HepG2 (cell line): ENCODE results near the gene PCGF2. TPM values are rescaled to one million over a fixed set of nuclear protein-coding genes. Genes with fewer than 3 reads are reported as not detected.

Source experiments
- AGO2 ChIP-seq: fragments of 200-400 bp; formaldehyde crosslinking; optimal IDR thresholded peaks from 2 replicates; pipeline ENCODE3; 2017; ENCODE audit warnings: mild to moderate bottlenecking, low read depth, low read length, moderate library complexity
- ASH2L ChIP-seq: fragments of 300-600, 200-600 bp; sonication (generic); IDR thresholded peaks from 2 replicates; pipeline ENCODE4 v1.7.0; 2017; ENCODE audit warnings: low read depth, mild to moderate bottlenecking, moderate library complexity, mixed read lengths, low read length; ENCODE audit not compliant: insufficient read length
- ERF ChIP-seq: IDR thresholded peaks from 2 replicates; pipeline ENCODE4 v1.6.1; 2018; ENCODE audit warnings: missing biosample characterization, missing genetic modification reagents
- HOXA9 ChIP-seq: sonication (generic); formaldehyde crosslinking; IDR thresholded peaks from 2 replicates; pipeline ENCODE4 v1.8.1; 2022; ENCODE audit warnings: missing genetic modification reagents, mild to moderate bottlenecking, moderate library complexity, borderline replicate concordance
- MEIS1 ChIP-seq: sonication (generic); formaldehyde crosslinking; IDR thresholded peaks from 2 replicates; pipeline ENCODE4 v1.9.0; 2021; ENCODE audit warnings: mild to moderate bottlenecking, missing genetic modification reagents, moderate library complexity, borderline replicate concordance
- PHF5A ChIP-seq: IDR thresholded peaks from one replicate; pipeline ENCODE4 v1.6.1; 2018; ENCODE audit warnings: low read depth, missing genetic modification reagents; ENCODE audit not compliant: unreplicated experiment
- RAD51 ChIP-seq: fragments of 450-650 bp; IDR thresholded peaks from 2 replicates; pipeline ENCODE4 v1.6.1; 2016; ENCODE audit warnings: borderline replicate concordance
- REPIN1 ChIP-seq: sonication (generic); formaldehyde crosslinking; IDR thresholded peaks from 2 replicates; pipeline ENCODE4 v1.8.0; 2022; ENCODE audit warnings: missing genetic modification reagents, low read depth, mild to moderate bottlenecking, borderline replicate concordance
- SIX4 ChIP-seq: sonication (generic); formaldehyde crosslinking; IDR thresholded peaks from 2 replicates; pipeline ENCODE4 v1.4.0; 2020; ENCODE audit warnings: missing genetic modification reagents
- SRF ChIP-seq: IDR thresholded peaks from 2 replicates; pipeline ENCODE4 v1.6.1; 2011; ENCODE audit warnings: mild to moderate bottlenecking, low read depth, low read length, moderate library complexity
- ZMYM3 ChIP-seq: sonication (generic); formaldehyde crosslinking; IDR thresholded peaks from 2 replicates; pipeline ENCODE4 v1.5.1; 2020; ENCODE audit warnings: mild to moderate bottlenecking, missing genetic modification reagents
- ZNF10 ChIP-seq: sonication (generic); formaldehyde crosslinking; IDR thresholded peaks from 2 replicates; pipeline ENCODE4 v1.4.0; 2020; ENCODE audit warnings: mild to moderate bottlenecking, low read depth, missing genetic modification reagents, borderline replicate concordance
- polyA plus RNA-seq, 8 experiments: library from polyadenylated mRNA; depleted of rRNA in 3 of 8; stranded (reverse) in 7 of 8; unstranded in 1 of 8; fragments of >200 nt; fragmentation: Illumina TruSeq in 4 of 8; extraction: Trizol in 4 of 8; gene quantifications; 2 replicates each; pipeline versions ENCODE4 v1.2.1 to v1.2.3, GENCODE V29; 2011 to 2016; ENCODE audit warnings: low read depth in 4 of 8, missing spikeins in 1 of 8, mixed read lengths in 1 of 8; ENCODE audit not compliant: insufficient read depth in 1 of 8
- total RNA-seq, 5 experiments: library from RNA; depleted of rRNA; stranded (reverse); fragments of >200 nt; fragmentation: Illumina TruSeq; extraction: Trizol; gene quantifications; 2 replicates each; pipeline ENCODE4 v1.2.3, GENCODE V29; 2016; ENCODE audit warnings: low read depth in 1 of 5
- TF ChIP-seq, protein P1 (sequence below): sonication (generic); formaldehyde crosslinking; IDR thresholded peaks from 2 replicates; pipeline ENCODE4 v1.4.0; 2020; ENCODE audit warnings: missing genetic modification reagents, borderline replicate concordance
- TF ChIP-seq, protein P2 (sequence below): IDR thresholded peaks from 2 replicates; pipeline ENCODE4 v1.6.1; 2012; ENCODE audit warnings: inconsistent platforms
- TF ChIP-seq, protein P3 (sequence below): sonication (generic); formaldehyde crosslinking; IDR thresholded peaks from 2 replicates; pipeline ENCODE4 v1.4.0; 2020; ENCODE audit warnings: missing genetic modification reagents, low read depth, mild to moderate bottlenecking, borderline replicate concordance
- TF ChIP-seq, protein P4 (sequence below): sonication (generic); formaldehyde crosslinking; IDR thresholded peaks from 2 replicates; pipeline ENCODE4 v1.8.1; 2022; ENCODE audit warnings: mild to moderate bottlenecking, missing genetic modification reagents
- TF ChIP-seq, protein P5 (sequence below): conservative IDR thresholded peaks from 2 replicates; pipeline ENCODE4 v1.6.1; 2018; ENCODE audit warnings: missing genetic modification reagents

The PCGF2 gene
- total and polyA plus RNA-seq, 2 of the 13 experiments (the other 11 are each of a cell fraction or from before 2014, with no cell fraction given): 11.6 to 29.4 TPM

DNA sequence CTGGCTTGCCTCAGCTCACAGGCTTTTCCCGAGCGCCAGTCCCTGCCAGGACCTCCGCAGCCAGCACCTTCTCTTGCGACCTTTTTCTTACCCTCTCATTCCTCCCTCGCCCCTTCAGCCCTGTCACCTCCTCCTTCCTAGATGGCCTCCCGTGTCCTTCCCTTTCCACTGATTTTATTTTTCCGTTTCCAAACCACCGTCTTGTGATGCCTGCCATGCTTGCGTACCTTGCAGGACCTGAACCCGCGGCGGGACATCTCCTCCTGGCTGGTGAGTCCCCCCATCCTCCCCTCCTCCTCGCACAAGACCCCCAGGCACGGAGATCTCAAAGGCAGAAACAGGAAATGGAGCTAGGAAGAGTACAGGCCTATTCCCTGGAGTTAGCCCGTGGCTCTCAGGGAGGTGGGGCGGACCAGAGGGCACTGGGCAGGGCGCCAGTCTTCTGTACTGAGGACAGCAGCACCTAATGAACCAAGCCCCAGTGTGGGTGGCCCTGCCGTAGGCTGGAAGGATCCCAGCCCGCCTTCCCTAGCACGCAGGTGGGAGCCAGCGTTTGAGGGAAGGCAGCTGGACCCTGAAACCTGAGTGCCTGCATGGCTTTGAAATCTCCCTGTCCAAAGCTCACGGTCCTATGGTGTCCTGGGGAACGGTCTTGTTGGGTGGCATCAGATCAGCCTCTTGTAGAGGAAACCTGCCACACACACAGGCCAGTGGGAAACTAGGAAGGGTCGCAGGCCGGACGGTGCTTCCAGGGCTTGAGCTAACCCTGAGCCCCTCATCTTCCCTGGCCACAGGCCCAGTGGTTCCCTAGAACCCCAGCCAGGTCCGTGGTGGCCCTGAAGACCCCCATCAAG, 17.4 kb downstream of the PCGF2 start (continued):
- TF ChIP-seq, protein P1, sequence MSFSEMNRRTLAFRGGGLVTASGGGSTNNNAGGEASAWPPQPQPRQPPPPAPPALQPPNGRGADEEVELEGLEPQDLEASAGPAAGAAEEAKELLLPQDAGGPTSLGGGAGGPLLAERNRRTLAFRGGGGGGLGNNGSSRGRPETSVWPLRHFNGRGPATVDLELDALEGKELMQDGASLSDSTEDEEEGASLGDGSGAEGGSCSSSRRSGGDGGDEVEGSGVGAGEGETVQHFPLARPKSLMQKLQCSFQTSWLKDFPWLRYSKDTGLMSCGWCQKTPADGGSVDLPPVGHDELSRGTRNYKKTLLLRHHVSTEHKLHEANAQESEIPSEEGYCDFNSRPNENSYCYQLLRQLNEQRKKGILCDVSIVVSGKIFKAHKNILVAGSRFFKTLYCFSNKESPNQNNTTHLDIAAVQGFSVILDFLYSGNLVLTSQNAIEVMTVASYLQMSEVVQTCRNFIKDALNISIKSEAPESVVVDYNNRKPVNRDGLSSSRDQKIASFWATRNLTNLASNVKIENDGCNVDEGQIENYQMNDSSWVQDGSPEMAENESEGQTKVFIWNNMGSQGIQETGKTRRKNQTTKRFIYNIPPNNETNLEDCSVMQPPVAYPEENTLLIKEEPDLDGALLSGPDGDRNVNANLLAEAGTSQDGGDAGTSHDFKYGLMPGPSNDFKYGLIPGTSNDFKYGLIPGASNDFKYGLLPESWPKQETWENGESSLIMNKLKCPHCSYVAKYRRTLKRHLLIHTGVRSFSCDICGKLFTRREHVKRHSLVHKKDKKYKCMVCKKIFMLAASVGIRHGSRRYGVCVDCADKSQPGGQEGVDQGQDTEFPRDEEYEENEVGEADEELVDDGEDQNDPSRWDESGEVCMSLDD (CRISPR knock-in tag): no peak
- TF ChIP-seq PHF5A (CRISPR knock-in tag): peak; percentile 8
- 0 out of 2 replicates have a peak, but pooled peaks have one; percentile 35 for TF ChIP-seq ZMYM3 (CRISPR knock-in tag)
- no peak for TF ChIP-seq ZNF10 (CRISPR knock-in tag)
- TF ChIP-seq ASH2L: peak; percentile 84
- TF ChIP-seq AGO2: peak; percentile 64
- TF ChIP-seq SRF: no peak
- TF ChIP-seq, protein P2, sequence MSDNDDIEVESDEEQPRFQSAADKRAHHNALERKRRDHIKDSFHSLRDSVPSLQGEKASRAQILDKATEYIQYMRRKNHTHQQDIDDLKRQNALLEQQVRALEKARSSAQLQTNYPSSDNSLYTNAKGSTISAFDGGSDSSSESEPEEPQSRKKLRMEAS: peak; percentile 59; the same call in 1 of the 2 replicates
- no peak for TF ChIP-seq HOXA9 (CRISPR knock-in tag)
- peak; percentile 89; the same call in 1 of the 2 replicates for TF ChIP-seq MEIS1
- TF ChIP-seq, protein P3, sequence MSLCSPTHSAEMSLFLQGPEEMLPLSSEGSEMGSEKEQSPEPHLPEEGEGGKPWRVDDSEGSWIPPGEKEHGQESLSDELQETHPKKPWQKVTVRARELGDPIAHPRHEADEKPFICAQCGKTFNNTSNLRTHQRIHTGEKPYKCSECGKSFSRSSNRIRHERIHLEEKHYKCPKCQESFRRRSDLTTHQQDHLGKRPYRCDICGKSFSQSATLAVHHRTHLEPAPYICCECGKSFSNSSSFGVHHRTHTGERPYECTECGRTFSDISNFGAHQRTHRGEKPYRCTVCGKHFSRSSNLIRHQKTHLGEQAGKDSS (CRISPR knock-in tag): peak; percentile 45
- TF ChIP-seq, protein P4, sequence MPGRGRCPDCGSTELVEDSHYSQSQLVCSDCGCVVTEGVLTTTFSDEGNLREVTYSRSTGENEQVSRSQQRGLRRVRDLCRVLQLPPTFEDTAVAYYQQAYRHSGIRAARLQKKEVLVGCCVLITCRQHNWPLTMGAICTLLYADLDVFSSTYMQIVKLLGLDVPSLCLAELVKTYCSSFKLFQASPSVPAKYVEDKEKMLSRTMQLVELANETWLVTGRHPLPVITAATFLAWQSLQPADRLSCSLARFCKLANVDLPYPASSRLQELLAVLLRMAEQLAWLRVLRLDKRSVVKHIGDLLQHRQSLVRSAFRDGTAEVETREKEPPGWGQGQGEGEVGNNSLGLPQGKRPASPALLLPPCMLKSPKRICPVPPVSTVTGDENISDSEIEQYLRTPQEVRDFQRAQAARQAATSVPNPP (CRISPR knock-in tag): peak; percentile 66; the same call in 1 of the 2 replicates
- peak; percentile 35; the same call in 1 of the 2 replicates for TF ChIP-seq ERF
- TF ChIP-seq REPIN1 (CRISPR knock-in tag): peak; percentile 85
- TF ChIP-seq, protein P5, sequence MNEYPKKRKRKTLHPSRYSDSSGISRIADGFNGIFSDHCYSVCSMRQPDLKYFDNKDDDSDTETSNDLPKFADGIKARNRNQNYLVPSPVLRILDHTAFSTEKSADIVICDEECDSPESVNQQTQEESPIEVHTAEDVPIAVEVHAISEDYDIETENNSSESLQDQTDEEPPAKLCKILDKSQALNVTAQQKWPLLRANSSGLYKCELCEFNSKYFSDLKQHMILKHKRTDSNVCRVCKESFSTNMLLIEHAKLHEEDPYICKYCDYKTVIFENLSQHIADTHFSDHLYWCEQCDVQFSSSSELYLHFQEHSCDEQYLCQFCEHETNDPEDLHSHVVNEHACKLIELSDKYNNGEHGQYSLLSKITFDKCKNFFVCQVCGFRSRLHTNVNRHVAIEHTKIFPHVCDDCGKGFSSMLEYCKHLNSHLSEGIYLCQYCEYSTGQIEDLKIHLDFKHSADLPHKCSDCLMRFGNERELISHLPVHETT (CRISPR knock-in tag): peak; percentile 53; the same call in 1 of the 2 replicates
- TF ChIP-seq RAD51: no peak
- TF ChIP-seq SIX4 (CRISPR knock-in tag): 0 out of 2 replicates have a peak, but pooled peaks have one; percentile 41
